22Rv1 (cell line): ENCODE results near the gene DCHS1.

Experiments
- H3K27ac ChIP-seq: fragments of 450-650 bp; 2 replicates; pipeline ENCODE4 v1.5.1; 2017
- CTCF ChIP-seq: fragments of 450-650 bp; IDR thresholded peaks from 2 replicates; pipeline ENCODE4 v1.5.1; 2017; ENCODE audit warnings: mild to moderate bottlenecking
- ZFX ChIP-seq: fragments of 450-650 bp; IDR thresholded peaks from 2 replicates; pipeline ENCODE4 v1.6.1; 2017; ENCODE audit warnings: antibody characterized with exemption, borderline replicate concordance

Gene DCHS1

GRCh38 chr11:6650104-6650503 is 5.5 kb downstream of the DCHS1 start:
- no peak for TF ChIP-seq ZFX
- TF ChIP-seq CTCF, result no peak
- H3K27ac ChIP-seq, result no peak overlapping the region

- TF ChIP-seq CTCF (no peak), ZFX (no peak)
- H3K27ac ChIP-seq, result no peak overlapping the region
Measured at GRCh38 chr11:6648501-6648900, 7.1 kb downstream of the DCHS1 start.

- H3K27ac ChIP-seq, result no peak overlapping the region
- no peak for TF ChIP-seq CTCF
- no peak for TF ChIP-seq ZFX
Measured at GRCh38 chr11:6647836-6648235, 7.8 kb downstream of the DCHS1 start.

- TF ChIP-seq ZFX, result no peak
- TF ChIP-seq CTCF, result no peak
- H3K27ac ChIP-seq, result no peak overlapping the region
Measured at GRCh38 chr11:6646918-6647679, 8.5 kb downstream of the DCHS1 start.

GRCh38 chr11:6646576-6646917 is 9.1 kb downstream of the DCHS1 start:
- no peak overlapping the region for H3K27ac ChIP-seq
- TF ChIP-seq CTCF, result no peak
- TF ChIP-seq ZFX, result no peak

GRCh38 chr11:6646071-6646470 is 9.5 kb downstream of the DCHS1 start:
- TF ChIP-seq ZFX, result no peak
- TF ChIP-seq CTCF, result no peak
- H3K27ac ChIP-seq, result no peak overlapping the region

- no peak overlapping the region for H3K27ac ChIP-seq
Measured at GRCh38 chr11:6642957-6643356, 12.7 kb downstream of the DCHS1 start.

More at GRCh38 chr11:6642957-6643356, 12.7 kb downstream of the DCHS1 start:
- TF ChIP-seq CTCF (no peak), ZFX (no peak)
